Testis (tissue), 2 donors: ENCODE measurements around the gene CRHR1.

Source experiments
- POLR2A ChIP-seq: fragments of 450-650 bp; IDR thresholded peaks from one replicate; pipeline ENCODE4 v1.6.1; 2017; ENCODE audit warnings: antibody characterized with exemption, mild to moderate bottlenecking, moderate library complexity
- TF ChIP-seq, protein P1 (sequence below), 3 experiments: fragments of 450-650 bp in 2 of 3; fragments of 200-600 bp in 1 of 3; sonication (generic) in 1 of 3; IDR thresholded peaks; one replicate each; pipeline ENCODE4 v1.5.1; 2016 to 2019; ENCODE audit warnings: antibody characterized with exemption in 3 of 3, mild to moderate bottlenecking in 2 of 3, moderate library complexity in 1 of 3

DNA sequence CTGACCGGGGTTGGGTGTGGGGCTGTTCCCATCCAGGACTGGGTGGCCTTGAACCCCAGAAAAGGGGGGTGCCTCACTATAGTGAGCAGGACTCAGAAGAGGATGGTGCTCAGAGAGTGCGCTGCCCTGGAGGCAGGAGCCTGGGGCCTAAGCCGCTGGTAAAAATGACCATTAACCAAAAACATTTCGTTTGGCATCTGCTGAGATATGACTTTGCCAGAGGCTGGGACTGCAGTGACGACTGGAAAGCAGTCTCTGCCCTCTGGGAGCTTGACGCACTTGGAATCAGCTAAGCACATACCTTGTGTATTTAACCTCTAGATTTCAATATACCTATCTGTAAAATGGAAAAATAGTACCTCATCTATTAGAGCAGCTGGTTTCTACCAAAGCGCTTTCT, 7.2 kb upstream of the CRHR1 start:
- TF ChIP-seq, protein P1, sequence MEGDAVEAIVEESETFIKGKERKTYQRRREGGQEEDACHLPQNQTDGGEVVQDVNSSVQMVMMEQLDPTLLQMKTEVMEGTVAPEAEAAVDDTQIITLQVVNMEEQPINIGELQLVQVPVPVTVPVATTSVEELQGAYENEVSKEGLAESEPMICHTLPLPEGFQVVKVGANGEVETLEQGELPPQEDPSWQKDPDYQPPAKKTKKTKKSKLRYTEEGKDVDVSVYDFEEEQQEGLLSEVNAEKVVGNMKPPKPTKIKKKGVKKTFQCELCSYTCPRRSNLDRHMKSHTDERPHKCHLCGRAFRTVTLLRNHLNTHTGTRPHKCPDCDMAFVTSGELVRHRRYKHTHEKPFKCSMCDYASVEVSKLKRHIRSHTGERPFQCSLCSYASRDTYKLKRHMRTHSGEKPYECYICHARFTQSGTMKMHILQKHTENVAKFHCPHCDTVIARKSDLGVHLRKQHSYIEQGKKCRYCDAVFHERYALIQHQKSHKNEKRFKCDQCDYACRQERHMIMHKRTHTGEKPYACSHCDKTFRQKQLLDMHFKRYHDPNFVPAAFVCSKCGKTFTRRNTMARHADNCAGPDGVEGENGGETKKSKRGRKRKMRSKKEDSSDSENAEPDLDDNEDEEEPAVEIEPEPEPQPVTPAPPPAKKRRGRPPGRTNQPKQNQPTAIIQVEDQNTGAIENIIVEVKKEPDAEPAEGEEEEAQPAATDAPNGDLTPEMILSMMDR (IDR thresholded peaks at IDR 0.05), result no peak
- no peak for TF ChIP-seq POLR2A
